Stimulated activated CD4-positive, alpha-beta T cell treated with anti-CD3 and anti-CD28 coated beads, Interleukin-4, amount 100 ng/mL, for 4 hours (primary cell): ENCODE measurements around the gene TLE3.
A peak's percentile ranks its signal among the peaks of the same experiment; 100 is the strongest.

Experiments used
- DNase-seq, 2 experiments: peaks; one replicate each; pipeline ENCODE4 v3.0.0-alpha.2; 2020

TLE3 gene

DNA sequence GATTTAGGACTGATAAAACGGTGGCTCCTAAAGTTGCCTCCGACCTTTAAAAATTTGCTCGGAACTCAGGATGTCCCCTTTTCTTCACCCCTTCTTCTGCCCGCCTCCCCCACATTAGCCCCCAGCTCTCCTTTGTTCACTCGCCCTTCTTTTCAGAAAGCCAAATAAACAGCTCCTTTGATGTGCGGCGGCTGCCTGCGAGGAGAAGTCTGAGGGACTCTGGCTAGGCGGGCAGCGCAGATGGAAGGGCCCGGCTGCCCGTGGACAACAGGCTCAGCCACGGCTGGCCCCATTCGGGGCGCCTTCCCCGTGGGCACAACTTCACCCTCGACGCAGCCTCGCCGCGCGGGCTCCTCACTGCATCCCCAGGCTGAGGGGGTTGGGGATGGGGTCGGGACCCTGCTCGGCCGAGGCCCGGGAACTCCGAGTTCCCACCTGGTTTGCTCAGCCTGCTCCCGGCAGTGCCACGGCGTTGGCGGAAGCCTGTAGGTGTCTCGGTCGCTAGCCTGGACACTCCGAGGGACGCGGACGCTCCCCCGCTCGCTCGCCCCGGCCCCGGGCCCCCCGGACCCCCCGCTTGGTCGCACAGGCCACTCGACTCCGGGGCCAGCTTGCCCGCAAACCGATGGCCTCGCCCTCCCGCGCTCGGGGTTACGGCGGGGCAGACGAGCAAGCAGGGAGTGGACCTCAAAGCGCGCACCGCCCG lies 897 bp upstream of the TLE3 start:
- peak; percentile 25 to 29 for DNase-seq

DNA sequence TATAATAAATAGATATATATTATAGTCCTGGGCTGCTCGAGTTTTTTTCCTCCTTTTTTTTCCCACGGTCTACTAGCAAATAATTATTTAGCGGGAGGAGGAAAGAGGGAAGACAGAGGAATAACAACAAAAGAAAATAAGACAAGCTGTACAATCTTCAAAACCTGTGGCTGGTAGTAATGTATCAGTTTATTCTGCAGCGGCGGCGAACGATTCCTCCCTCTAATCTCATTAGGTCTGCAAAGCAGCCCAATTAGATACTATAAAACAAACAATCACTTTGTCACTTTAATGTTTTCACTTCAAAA lies 390 bp upstream of the TLE3 start:
- DNase-seq, result no peak

DNA sequence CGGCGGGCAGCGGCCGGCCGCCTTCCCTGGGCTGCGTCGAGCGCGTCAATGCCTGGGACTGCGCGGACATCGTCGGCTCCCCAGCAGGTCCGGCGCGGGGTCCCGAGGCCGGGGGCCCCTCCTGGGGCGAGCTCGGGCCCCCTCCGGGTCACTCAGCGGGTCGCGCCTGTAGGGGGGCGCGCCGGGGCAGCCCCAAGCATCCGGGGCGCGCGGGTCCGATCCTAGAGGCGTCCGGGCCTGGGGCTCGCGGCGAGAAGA lies 725 bp downstream of the TLE3 start:
- no peak for DNase-seq

DNA sequence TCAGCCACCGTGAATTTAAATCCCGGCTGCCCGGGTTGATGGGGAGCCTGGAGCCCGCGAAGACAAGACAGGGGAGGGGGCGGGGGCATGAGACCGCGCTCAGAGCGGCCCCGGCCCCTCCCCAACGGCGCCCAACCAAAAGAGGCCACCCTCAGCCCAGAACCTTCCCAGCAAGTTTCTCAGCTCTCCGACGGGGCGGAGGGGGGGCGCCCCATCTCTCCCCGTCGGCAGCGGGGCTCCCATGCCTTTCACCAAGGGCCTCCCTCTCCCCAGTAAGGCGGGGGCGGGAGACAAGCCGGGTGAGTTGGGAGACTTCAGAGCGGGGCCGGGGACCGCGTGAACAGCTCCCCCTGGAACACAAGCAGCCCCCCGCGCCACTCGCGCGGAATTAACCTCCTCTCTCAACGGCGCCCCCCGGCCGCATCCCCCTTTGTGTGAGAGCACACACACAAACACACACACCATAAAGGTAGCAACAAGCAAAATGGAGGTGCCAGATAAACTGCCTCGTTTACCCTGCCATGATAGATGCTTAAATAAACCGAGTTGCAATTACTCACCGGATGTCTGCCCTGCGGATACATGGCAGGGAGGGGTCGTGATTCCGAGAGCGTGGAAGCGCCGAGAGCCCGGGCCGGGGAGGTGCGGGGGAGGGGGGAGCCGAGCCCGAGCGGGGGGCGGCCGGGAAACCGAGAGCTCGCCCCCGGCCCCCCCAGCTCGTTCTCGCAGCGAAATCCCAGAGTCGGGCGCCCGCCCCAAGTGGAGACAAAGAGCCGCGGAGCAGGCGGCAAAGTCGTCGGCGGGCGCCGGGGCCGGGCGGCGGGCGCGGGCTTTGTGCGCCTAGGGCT lies 1.3 kb downstream of the TLE3 start:
- peak; percentile 60 to 72 for DNase-seq

DNA sequence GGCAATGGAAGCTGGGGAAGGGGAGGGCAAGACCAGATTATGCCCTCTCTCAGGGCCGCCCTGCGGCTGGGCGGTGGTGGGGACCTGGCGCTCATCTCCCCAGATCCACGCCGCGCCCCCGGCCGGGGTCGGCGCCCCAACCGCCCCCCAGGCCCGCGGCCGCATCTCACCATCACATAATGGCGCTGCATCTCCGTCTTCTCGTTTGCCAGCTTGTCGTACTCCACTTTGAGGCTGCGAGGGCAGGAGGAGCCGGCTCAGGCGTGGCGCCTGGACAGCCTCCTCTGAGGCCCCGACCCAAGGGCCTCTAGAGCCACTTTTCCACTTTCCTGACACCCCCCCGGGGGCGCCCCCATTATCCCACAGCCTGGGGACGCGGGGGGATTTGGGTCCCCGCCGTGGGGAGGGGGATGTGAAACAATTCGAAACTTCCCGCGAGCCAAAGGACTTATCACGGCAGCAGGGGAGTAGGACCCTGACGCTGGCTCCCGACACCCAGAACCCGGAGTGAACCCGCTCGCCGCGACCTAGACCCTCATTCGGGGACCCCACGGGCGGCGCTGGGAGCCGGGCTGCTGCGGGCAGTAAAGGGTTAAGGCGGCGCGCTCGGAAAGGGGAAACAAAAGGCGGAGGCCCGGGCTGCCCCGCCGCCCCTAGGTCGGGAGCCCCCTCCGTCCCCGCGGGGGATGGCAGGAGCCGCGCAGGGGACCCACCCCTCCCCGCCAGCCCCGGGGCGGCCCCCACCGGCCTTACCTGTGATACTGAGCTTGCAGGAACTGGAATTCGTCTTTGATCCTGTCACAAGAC lies 2.1 kb downstream of the TLE3 start:
- DNase-seq, result peak; percentile 33 to 55

DNA sequence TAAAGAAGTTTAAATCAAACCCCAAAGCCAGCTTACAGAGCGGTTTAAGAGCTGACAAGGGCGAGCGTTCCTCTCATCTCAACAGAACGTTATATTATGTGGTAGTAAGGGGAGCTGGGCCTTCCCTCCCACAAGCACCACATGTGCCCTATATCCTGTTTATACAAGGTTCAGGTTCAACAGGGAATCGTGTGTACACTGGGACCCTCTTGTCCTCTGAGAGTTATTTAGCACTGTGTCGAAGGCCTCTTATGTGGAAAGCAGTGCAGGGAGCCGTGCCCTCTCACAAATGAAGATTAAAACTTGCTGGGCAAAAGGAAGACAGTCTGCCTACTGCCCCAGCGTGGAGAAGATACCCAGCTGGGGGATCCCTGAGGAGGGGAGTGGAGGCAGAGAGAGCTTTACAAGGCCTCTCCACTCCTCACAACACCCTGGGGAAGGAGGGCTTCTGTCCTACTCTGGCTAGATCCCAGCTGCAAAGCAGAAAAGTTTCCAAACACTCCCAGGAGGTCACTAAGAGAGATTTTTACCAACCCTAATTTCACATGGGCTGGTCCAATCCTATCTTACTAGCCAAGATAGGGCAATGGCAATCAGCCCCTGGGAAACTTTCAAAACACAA lies 2.9 kb downstream of the TLE3 start:
- DNase-seq, result no peak

DNA sequence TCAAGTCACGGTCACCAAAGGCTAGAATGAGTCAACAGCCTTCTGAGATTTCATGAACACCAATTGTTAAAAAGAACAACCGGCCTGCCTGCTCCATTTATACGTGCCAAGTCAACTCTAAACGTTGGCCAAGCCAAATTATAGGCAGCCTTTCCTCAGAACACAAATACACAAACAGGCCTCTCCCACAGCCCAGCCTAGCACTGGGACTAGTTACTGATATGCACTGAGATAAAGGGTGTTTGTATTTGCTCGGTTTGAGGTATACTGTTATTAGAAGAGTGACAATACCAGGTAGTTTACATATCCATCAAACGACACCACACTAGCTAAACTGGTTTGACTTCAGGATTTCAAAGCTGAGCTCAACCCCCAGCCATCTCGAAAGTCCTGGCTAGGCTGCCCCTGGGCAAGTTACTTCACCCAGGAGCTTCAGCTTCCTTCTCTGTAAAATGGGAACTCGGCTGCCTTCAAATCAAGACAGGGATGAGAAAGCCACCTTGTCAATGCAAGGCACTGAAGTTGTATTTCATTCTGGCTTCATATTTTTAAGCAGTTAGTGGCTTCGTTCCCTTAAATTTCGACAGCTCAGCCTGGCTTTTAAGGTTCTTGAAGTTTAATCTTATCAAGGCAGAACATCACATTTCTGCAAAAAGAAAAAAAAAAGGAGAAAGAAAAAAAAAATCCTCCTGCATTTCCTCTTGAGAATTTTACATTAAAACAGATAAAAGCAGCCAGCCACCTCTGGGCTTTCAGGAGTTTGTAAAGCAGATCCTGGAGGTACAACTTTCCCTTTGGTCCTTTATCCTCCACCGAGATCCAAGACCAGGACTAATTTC lies 4.0 kb downstream of the TLE3 start:
- DNase-seq, result no peak

DNA sequence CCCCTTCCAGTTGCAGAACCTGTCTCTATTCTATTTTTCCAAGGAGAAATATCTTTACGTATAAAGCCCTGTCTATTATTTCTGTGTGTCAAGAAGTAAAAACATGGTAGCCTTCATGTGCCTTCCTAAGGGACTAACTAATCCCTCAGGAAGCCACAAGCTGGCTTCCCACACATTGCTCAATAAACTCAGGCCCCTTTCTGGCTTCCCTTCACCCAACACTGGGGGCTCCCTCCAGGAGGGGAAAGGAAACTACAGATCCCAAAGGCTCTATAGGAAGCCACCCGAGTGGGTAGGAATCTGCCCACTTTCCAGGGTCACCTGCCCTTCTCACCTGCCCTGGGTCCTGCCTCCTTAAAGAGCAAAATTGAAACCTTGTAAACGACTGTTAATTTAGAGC lies 4.6 kb downstream of the TLE3 start:
- DNase-seq, result no peak

DNA sequence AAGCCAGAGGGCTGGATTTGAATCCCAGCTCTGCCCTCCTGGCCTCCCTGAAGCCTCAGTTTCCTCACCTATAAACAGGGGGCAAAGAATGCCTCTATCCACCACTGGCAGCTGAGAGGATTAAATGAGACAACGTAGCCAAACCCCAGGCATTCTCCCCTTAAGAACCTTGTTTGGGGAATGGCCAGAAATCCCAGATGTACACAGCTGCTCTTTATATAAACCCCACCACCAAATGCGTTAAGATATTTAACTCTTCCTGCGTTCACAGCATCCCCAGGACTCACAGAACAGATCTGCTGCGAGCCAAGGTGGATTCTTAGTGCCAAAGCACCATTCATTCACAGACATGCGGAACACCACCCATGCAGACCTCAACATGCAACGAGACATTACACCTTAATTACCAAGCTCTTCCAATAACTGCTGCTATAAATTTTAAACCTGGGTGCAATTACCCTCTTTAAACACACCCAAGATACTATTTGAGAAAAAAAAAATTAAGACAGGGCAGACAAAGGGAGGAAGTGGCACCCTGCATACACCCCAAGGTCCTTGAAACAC lies 5.2 kb downstream of the TLE3 start:
- no peak for DNase-seq

DNA sequence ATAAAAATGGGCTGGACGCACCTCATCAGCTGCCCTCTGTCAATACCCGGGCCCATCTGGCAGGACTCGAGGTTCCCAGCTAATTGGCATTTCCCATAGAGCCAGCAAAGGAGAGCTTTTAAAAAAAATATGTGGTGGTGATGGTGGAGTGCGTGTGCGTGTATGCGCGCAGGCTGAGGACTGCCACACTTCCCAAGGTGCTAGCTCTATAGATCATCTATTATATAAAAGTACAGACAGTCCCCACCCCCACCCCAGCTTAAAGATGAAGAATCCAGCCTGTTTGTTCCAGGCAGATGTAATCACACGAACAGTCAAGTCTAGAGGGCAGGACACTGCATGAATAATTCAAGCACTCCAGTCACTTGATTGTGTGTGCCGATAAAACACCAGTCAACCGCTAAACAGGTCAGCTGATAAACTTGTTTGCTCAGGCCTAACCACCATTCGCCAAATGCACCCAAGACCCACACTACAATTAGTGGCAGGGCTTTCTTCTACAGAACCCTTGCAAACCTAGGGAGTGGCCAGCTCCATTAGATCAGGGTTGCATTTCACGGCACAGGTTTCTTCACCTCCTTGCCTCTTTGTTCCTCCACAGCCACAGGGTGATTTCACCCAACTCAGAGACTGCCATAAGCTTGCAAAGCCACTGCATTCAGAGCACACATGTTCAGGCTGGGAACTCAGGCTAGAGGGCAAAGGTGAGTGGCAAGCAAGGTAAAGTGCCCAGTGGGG lies 5.8 kb downstream of the TLE3 start:
- DNase-seq, result no peak

DNA sequence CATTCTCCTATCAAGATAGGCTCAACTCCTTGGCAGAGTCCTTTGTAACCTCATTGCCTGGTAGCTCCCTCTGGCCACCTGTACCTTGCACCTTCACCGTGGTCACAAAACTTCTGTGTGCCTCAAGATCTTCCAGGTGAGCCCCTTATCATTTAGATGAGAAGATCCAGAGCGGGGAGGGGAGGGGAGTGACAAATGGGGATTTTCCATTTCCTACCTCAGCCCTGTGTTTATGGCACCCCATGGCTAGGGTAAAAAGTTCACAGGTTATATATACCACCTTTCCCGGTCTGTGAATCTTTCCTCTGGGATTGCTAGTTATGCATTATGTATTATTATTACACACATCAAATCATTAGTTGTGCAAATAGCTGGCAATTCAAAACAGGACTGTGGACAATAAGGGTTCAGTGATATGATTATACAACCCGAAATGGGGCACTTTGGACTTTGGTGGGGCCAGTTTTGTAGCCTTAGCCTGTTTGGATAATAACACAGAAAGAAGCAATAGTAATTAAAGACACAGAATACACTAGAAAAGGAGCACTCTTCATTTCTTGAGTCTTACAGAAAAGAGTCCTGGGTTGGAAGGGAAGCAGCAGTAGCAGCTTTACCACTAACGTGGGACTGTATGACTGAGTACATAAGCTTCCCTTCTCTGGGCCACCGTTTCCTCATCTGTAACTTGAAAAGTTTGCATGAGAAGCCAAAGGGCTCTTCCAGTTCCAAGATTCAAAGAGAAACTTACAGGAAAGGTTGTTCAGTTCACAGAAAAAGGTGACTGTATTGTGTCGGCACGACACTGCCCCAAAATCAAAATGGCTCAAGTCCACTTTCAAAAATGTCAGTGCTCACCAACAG lies 7.1 kb downstream of the TLE3 start:
- no peak for DNase-seq

DNA sequence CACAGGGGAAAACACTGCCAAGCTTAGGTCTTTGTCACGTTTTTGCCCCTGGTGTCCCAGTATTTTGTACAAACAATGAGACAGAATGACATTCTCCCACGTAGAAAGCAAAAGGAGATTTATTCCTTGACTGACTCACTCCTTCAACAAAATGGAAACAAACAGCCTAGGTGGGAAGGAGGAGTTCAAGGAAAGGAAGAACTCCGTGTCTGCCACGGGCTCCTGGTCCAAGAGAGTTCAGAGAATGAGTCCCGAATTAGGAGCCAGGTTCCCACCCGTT lies 8.1 kb downstream of the TLE3 start:
- no peak for DNase-seq

DNA sequence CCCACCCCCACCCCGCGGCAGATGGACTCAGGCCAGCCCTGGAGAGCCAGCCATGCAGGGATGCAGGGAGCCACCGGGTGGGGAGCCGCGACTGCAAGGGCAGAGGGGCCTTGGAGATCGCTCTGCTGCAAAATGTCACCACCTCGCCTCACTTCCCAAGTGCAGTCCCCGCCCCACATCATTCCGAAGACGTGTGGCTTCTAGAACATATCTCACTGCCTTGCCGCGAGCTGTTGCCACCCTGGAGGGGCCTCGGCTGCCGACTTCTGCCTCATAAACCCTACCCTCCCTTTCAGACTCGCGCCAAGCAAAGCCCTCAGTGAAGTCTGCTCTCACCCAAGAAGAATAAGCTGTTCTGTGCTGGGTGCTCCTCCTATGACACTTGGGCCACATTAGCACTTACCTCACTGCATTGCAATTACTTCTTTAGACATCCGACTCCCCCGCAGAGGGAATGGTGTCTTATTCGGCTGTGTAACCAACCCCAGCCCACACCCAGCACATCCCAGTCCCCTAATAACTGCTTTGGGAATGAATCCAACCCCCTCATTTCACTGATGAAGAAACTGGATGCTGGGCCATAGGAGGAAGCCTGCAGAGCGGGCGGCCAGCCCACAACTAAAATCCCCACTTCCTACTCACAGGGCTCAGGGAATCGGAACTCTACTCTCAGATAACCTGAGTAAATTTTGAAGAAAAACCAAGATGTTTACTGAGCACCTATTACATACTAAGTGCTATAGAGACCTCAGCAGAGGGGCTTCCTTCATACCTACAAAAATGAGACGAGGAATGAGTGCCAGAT lies 8.6 kb downstream of the TLE3 start:
- DNase-seq, result no peak

DNA sequence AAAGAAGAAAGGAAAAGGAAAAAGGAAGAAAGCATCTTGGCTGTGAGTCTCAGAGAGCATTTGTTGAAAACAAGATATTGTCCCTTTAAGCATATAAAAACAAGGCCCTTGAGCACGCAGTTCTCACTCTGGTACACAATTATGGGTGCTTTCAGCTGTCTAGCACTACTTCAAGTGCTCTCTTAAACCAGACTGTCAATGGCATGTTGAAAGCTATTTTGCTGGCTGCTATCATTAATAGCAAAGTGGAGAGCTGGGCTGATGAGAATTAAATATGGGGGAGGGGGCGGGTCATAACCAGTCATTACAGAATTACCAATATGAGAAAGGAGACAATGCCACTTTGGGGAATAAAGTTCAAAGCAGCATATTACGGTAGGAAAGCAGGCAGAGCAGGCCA lies 9.3 kb downstream of the TLE3 start:
- no peak for DNase-seq

DNA sequence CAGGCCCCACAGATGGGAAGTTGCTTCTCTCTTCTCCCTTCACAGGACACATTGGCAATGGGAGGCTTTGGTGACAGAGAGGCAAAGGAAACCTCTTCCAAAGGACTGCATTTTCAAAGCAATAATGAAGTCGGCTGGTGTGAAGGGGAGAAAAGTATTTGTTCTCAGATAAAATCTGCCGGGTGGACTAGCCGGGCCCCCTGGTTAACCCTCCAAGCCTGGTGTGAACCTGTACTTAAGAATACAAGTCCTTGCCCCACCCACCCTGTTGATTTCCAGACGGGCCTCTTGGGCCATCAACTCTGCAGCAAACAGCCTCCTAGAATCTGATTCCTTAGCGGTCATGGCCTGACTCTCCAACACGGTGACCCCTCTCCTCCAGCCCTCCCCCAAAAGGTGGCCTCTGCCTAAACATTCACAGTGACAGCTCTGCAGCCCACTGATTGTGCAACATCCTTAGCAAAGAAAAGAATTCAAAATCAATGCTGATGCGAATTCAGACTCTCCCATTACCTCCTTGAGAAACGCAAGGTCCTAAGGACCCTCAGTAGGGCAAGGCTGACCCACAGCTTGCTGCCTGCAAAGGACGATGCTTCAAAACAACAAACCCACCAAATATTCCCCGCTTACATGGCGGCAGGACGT lies 9.9 kb downstream of the TLE3 start:
- no peak for DNase-seq

DNA sequence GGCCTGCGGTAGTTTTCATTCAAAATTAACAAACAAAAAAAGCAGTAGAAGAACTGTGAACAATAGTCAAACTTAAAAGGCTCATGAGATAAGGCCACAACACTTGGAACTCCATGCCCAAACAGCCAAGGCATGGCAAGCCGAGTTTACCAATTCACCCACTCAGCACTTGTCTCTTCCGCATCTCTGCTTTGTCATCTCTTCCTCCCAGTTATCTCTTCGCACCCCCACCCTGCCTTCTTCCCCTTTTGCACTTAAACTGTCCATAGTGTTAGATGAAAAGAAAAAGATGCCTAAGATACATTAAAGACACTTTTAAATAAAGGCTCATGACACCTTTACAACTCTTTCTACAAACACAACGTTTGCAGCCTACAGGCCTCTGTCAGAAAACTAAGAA lies 11.1 kb downstream of the TLE3 start:
- no peak for DNase-seq

DNA sequence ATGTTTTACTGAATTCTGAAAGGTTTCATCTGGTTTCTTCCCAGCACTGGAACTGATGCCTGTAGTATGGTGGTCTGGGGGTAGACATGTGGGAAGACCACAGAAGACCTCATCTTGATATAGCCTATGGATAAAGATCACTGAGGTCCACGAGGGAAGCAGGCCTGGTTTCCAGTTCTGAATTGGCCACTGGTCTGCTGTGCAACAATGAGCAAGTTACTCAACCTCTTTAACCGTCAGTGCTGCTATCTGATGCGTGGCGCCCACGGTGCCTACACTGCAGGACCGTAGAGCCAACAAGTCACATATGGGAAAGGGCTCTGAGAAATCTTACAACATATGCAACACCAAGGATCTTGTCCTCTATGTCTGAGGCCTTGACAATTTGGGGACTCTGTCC lies 13.3 kb downstream of the TLE3 start:
- DNase-seq, result no peak

DNA sequence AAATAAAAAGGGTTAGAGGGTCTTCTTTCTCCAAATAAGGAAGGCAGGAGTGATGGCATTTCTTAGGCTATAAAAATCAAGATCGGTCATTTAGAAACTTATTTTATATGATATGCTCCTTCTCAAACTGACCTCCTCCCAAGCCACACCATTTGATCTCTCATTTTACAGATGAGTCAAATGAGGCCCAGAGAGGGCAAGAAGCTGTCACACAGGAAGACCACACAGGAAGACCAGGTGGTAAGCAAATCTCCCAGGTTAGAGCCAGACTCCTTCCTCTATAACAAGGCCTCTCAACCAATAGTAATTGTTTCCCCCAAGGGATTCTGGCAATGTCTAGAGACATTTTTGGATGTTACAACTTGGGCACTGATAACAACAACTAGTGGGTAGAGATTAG lies 13.8 kb downstream of the TLE3 start:
- no peak for DNase-seq

DNA sequence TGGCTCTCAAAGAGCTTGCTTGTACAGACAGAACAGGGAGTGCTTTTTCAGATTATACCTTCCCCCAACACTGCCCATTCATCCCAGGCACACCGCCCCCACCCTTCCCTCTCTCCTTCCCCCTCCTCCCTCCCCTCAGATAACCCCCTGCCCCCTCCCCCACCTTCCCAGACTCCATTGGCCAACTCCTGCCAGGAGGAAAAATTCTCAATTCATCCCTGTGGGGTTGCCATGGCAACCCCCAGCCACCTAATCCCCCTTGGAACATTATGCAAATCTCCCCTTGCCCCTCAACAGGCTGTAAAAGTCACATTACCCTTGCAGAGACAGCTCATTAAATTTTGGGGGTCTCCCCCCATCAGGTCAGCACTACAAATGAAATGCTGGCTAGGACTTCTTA lies 14.3 kb downstream of the TLE3 start:
- no peak for DNase-seq
